GM18526 (cell line): ENCODE data around the gene NR5A2.

ENCODE experiments used
- POLR2A ChIP-seq: IDR thresholded peaks from 3 replicates; pipeline ENCODE4 v1.6.1; 2011; ENCODE audit not compliant: insufficient read length; ENCODE audit errors: extremely low read depth

Gene NR5A2

GRCh38 chr1:200124309-200124708, 96.8 kb downstream of the NR5A2 start:
- no peak for TF ChIP-seq POLR2A

- TF ChIP-seq POLR2A: no peak
Observed at GRCh38 chr1:200128081-200128480, 100.6 kb downstream of the NR5A2 start.

- no peak for TF ChIP-seq POLR2A
Observed at GRCh38 chr1:200128944-200129879, 101.7 kb downstream of the NR5A2 start.

GRCh38 chr1:200130552-200130951, 103.0 kb downstream of the NR5A2 start:
- no peak for TF ChIP-seq POLR2A

GRCh38 chr1:200131551-200132125, 104.1 kb downstream of the NR5A2 start:
- no peak for TF ChIP-seq POLR2A

- TF ChIP-seq POLR2A: no peak
Observed at GRCh38 chr1:200133123-200133522, 105.6 kb downstream of the NR5A2 start.

GRCh38 chr1:200134116-200134515, 106.6 kb downstream of the NR5A2 start:
- no peak for TF ChIP-seq POLR2A

- no peak for TF ChIP-seq POLR2A
Observed at GRCh38 chr1:200136384-200136783, 108.9 kb downstream of the NR5A2 start.

GRCh38 chr1:200139661-200140250, 112.2 kb downstream of the NR5A2 start:
- TF ChIP-seq POLR2A: no peak

- TF ChIP-seq POLR2A: no peak
Observed at GRCh38 chr1:200143347-200143746, 115.8 kb downstream of the NR5A2 start.

- TF ChIP-seq POLR2A: no peak
Observed at GRCh38 chr1:200146100-200146499, 118.6 kb downstream of the NR5A2 start.

GRCh38 chr1:200147094-200147493, 119.6 kb downstream of the NR5A2 start:
- TF ChIP-seq POLR2A: no peak

GRCh38 chr1:200147742-200148141, 120.2 kb downstream of the NR5A2 start:
- TF ChIP-seq POLR2A: no peak

GRCh38 chr1:200150006-200150405, 122.5 kb downstream of the NR5A2 start:
- no peak for TF ChIP-seq POLR2A

GRCh38 chr1:200150721-200151120, 123.2 kb downstream of the NR5A2 start:
- TF ChIP-seq POLR2A: no peak

GRCh38 chr1:200152336-200152735, 124.8 kb downstream of the NR5A2 start:
- no peak for TF ChIP-seq POLR2A
